HG03439 (cell line): ENCODE measurements around the gene PRKAR2B.
"Not testable (repeated sequence)": the region's sequence is repeated elsewhere in the genome, so short reads cannot be mapped to it uniquely, and the experiment has no call there.

Experiments
- ATAC-seq: cut with Tn5 transposase; IDR thresholded peaks from one replicate; pipeline ENCODE4 v1.9.1; 2021; ENCODE audit warnings: mild to moderate bottlenecking, moderate library complexity; ENCODE audit not compliant: unreplicated experiment

Gene PRKAR2B

GRCh38 chr7:107115114-107115513 lies 70.6 kb downstream of the PRKAR2B start:
- no peak for ATAC-seq

- no peak for ATAC-seq
Measured at GRCh38 chr7:107115762-107116540, 71.4 kb downstream of the PRKAR2B start.

DNA sequence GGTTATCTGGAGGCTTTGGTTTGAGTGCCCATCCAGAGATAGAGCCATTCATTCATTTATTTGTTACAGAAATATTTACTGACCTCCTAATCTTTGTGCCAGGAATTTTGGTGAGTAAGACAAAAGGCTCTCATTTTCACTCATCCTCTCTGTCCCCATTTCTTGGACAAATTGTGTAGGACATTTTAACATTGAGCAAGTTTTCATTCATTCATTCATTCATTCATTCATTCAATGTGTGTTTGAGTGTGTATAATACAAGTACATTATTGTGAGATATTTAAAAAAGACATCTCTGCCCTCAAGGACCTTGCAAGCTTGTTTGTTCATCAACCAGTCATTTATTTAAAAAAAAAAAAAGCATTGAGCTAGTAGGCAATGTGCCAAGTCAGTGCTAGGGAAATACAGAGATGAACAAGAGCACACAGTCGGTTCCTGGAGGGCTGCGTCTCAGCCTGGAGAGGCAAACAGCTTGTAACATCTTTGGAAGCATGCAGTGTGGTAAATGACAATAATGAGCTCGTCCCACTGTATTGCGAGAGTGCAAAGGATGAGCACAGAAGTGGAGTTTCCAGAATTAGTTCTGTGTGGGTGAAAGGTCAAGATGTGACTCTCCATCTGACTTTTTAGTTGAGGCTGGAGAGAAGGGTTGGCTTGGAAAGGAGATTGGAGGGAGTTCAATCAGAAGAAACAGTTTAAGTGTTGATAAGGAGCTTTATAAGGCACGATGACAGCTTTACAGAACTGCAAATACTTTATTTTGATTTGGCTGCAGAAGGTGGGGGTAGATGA lies 73.8 kb downstream of the PRKAR2B start:
- ATAC-seq, result no peak

DNA sequence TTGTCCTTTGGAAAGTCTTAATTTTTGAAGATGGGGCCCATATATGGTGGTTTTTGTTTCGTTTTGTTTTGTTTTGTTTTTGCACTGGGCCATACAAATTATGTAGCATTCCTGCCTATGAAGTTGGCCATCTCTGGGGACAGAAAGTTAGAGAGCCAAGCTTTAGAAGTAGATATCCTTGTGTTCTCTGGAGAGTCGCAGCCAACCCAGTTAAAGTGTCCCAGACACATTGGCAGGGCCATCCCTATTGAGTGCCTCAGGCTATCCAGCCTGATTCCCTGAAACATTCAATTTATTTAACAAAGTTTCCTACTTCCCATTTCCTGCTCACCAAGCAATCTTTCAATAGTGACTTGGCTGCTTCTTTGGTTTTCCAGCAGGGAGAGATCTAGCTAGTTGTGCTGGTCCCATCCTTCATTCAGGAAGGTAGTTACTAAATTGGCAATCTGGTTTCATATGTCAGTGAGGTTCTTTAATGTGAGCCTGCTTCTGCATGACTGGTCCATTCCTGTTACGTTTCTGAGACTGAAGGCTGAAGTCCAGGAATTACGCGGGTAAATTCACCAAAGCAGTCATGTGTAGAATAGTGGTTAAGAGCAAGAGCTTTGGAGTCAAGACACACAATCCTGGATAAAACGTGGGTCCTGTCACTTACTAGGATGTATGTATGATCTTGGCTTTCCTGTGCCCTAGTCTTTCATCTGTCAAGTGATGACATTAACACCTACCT lies 75.0 kb downstream of the PRKAR2B start:
- no peak for ATAC-seq

- ATAC-seq, result no peak
Measured at GRCh38 chr7:107122486-107122911, 78.0 kb downstream of the PRKAR2B start.

GRCh38 chr7:107123392-107123791 lies 78.9 kb downstream of the PRKAR2B start:
- ATAC-seq, result no peak

DNA sequence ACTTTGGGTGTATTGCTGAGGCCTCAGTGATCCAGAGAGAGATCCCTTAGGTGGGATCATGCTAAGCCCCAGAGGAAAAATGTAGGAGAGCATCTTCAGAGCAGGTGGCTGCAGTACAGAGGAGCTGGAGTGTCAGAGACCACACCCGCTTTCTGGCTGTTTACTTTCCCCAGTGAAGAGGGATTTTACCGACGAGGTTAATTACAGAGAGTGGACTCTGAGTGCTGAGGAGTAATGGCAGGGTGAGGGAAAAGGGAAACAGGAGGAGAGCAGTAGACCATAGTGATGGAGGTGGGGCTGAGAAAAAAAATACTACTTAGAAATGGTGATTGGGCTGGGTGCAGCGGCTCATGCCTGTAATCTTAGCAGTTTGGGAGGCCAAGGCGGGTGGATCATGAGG lies 81.0 kb downstream of the PRKAR2B start:
- ATAC-seq, result no peak

GRCh38 chr7:107128217-107128616 lies 83.7 kb downstream of the PRKAR2B start:
- ATAC-seq, result no peak

DNA sequence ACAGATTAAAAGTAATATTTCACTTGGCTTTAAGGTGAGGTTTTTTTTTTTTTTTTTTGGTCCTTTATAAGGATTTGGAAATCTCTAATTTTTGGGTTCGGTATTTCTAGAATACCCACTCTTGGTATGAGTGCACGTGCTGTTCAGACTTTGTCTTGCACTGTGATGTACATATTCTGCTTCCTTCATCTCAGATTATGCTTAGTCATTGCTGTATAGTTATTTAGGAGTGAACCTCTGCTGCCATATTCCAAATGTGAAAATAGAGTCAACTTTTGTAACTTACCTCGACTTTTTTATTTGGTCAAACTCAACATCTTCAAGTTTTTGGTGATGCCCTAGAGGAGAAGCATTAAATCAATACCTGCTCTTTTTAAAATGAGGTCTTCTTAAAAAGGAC lies 84.2 kb downstream of the PRKAR2B start:
- ATAC-seq, result no peak

- no peak for ATAC-seq
Measured at GRCh38 chr7:107130487-107131220, 86.1 kb downstream of the PRKAR2B start.

GRCh38 chr7:107133396-107133795 lies 88.9 kb downstream of the PRKAR2B start:
- no peak for ATAC-seq

- ATAC-seq, result no peak
Measured at GRCh38 chr7:107138696-107139420, 94.4 kb downstream of the PRKAR2B start.

- not testable (repeated sequence) for ATAC-seq
Measured at GRCh38 chr7:107143875-107144274, 99.4 kb downstream of the PRKAR2B start.

DNA sequence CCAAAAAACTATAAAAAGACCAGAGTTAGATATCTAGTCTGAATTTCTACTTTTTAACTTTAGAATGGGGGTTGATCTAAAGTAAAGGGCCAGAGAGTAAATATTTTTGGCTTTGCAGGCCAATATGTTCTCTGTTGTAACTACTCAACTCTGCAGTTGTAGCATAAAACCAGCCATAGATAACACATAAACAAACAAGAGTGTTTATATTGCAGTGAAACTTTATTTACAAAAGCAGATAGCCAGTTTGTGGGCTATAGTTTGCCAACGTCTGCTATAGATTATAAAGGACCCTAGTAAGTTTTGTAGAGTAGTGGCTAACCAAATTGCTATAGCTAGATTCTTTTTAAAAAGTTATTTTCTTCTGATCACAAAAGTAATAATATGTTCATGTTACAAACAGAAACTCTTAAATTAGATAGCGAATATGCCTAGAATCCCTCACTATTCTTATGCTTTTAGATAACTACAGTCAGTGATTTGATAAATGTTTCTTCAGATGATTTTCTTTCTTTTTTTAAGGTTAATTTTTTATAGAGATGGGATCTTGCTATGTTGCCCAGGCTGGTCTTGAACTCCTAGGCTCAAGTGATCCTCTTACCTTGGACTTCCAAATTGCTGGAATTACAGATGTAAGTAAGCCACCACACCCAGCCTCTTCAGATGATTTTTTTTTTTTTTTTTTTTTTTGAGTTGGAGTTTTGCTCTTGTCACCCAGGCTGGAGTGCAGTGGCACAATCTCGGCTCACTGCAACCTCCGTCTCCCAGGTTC lies 100.7 kb downstream of the PRKAR2B start:
- ATAC-seq, result no peak

DNA sequence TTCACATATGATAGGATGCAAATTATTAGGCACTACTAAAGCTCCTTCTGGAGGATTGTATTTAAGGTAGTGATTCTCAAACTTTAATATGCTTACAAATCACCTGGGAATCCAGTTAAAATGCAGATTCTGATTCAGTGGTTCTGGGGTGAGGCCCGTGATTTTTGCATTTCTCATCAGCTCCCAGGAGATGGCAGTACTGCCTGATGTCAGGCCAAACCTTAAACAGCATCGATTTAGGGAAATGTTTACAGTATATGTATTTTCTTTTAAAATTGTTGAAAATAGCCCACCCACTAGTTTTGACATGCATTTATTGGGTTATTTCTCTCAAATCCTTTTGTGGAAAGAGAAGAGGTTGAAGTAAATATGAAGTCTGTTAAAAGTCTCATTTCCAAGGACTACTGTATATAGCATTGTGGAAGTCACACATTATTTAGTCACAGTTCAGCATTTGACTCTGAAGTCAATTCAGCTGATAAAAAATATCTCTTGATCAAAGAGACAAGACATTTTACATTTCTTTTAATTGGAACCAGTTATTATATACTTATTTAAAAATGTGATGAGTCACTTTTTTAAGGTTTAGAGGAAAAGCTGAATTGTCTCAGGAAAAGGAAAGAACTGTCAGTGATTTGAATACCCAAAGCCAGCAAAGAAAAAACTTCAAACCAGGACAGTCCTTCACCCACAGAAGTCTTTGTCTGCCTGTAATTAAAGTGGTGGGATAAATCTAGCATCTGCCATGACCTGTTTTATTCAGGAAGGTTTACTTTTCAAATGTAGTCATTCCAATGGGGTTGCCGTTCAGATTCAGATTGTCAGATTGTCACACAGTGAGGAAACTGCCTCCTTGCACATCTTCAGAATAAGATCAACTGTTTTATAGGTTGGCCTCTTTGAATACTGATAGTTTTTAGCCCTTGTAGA lies 103.2 kb downstream of the PRKAR2B start:
- peak; percentile 68 for ATAC-seq

DNA sequence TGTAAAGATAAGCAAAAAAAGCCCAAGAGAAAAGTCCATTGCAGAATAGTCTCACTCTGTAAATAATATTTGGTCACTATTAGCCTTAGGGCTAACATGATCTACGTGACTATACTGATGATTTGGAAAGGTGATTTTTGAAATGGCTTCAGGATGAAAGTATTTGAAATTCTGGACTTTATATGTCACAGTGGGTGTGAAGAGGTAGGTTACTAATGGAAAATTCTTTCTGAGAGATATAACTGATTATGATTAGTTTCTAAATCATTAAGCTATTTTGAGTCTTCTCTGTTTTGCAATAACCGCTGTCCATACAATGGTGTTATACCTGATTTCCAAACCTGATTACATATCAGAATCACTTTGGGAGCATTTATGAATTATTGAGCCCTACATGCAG lies 104.2 kb downstream of the PRKAR2B start:
- no peak for ATAC-seq

GRCh38 chr7:107149863-107150262 lies 105.4 kb downstream of the PRKAR2B start:
- no peak for ATAC-seq

DNA sequence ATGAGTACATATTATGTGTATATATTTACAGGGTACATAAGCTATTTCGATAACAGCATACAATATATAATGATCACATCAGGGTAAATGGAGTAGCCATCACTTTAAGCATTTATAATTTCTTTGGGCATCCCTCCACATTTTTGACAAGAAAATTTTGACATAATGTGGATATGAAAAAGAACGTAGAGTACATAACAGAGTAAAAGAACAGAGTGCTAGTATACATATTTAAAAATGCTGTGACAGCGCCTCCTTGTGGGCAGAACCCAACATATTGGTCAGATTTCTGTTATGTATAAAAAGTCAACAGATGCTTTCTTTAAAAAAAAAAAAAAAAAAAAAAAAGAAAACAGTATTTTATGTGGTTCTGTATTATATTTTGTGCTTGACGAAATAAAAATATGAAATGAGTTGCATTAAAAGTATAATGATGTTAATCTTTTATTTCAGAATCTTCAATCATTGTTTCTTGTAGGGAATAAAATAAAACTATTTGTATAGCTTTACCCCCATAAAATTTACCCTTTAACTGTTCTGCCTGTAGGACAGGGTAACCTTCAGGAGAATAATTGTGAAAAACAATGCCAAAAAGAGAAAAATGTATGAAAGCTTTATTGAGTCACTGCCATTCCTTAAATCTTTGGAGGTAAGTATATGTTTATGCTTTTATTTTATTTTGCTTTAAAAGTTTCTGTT lies 106.0 kb downstream of the PRKAR2B start:
- ATAC-seq, result peak; percentile 50
